Astrocyte (in vitro differentiated cells and primary cell): ENCODE data around the gene CDKN1C. TPM values are rescaled to one million over a fixed set of nuclear protein-coding genes. Genes with fewer than 3 reads are reported as not detected.

Experiments
- DNase-seq: peaks from one replicate; pipeline ENCODE4 v3.0.0-alpha.2; 2010; ENCODE audit warnings: low read depth
- FAIRE-seq: peaks from 2 replicates; lab custom pipeline; 2011; peaks lifted over from hg19 to GRCh38; lab: Jason Lieb, UNC
- H2AFZ ChIP-seq: 2 replicates; pipeline ENCODE4 v1.6.0; 2012; ENCODE audit warnings: low read depth, low read length, inconsistent platforms
- H3K27ac ChIP-seq: 2 replicates; pipeline ENCODE4 v1.5.1; 2011; ENCODE audit warnings: low read depth, low read length, inconsistent platforms
- H3K27me3 ChIP-seq: 2 replicates; pipeline ENCODE4 v1.6.0; 2011; ENCODE audit warnings: low read length, inconsistent platforms; ENCODE audit not compliant: insufficient read depth
- H3K36me3 ChIP-seq: 2 replicates; pipeline ENCODE4 v1.5.1; 2011; ENCODE audit warnings: low read length, inconsistent platforms; ENCODE audit not compliant: insufficient read depth
- H3K4me1 ChIP-seq: 2 replicates; pipeline ENCODE4 v1.5.1; 2011; ENCODE audit warnings: low read length, inconsistent platforms; ENCODE audit not compliant: insufficient read depth
- H3K4me2 ChIP-seq: 2 replicates; pipeline ENCODE4 v1.6.0; 2012; ENCODE audit warnings: low read length, inconsistent platforms
- H3K4me3 ChIP-seq: 2 replicates; pipeline ENCODE4 v1.5.1; 2011; ENCODE audit warnings: low read depth, mild to moderate bottlenecking, low read length, inconsistent platforms; ENCODE audit not compliant: insufficient read depth
- H3K79me2 ChIP-seq: 2 replicates; pipeline ENCODE4 v1.6.0; 2012; ENCODE audit warnings: mild to moderate bottlenecking, low read length, inconsistent platforms; ENCODE audit not compliant: insufficient read depth
- H3K9ac ChIP-seq: 2 replicates; pipeline ENCODE4 v1.6.0; 2012; ENCODE audit warnings: mild to moderate bottlenecking, low read length, inconsistent platforms
- H3K9me3 ChIP-seq: 2 replicates; pipeline ENCODE4 v1.5.1; 2012; ENCODE audit warnings: low read depth, mild to moderate bottlenecking, low read length, inconsistent platforms; ENCODE audit not compliant: insufficient read depth
- H4K20me1 ChIP-seq: 2 replicates; pipeline ENCODE4 v1.6.0; 2012; ENCODE audit warnings: low read length, inconsistent platforms; ENCODE audit not compliant: insufficient read depth
- H3K27ac Mint-ChIP-seq: one replicate; pipeline ENCODE4 v1.8.0; 2021; ENCODE audit warnings: mild to moderate bottlenecking, mixed read lengths; ENCODE audit not compliant: unreplicated experiment
- H3K27me3 Mint-ChIP-seq: one replicate; pipeline ENCODE4 v1.8.0; 2021; ENCODE audit warnings: low read depth, mixed read lengths; ENCODE audit not compliant: unreplicated experiment
- H3K36me3 Mint-ChIP-seq: one replicate; pipeline ENCODE4 v1.8.0; 2021; ENCODE audit warnings: low read depth, mixed read lengths; ENCODE audit not compliant: unreplicated experiment
- H3K4me1 Mint-ChIP-seq: one replicate; pipeline ENCODE4 v1.8.0; 2021; ENCODE audit warnings: low read depth, mixed read lengths; ENCODE audit not compliant: unreplicated experiment
- H3K4me3 Mint-ChIP-seq: one replicate; pipeline ENCODE4 v1.8.0; 2021; ENCODE audit warnings: mild to moderate bottlenecking, moderate library complexity, mixed read lengths; ENCODE audit not compliant: unreplicated experiment
- H3K9me3 Mint-ChIP-seq: one replicate; pipeline ENCODE4 v1.8.0; 2021; ENCODE audit warnings: mild to moderate bottlenecking, mixed read lengths; ENCODE audit not compliant: unreplicated experiment
- EZH2 ChIP-seq: IDR thresholded peaks from 2 replicates; pipeline ENCODE4 v1.6.1; 2012; ENCODE audit warnings: mild to moderate bottlenecking, low read length, inconsistent platforms; ENCODE audit not compliant: insufficient read depth
- total RNA-seq: library from RNA; stranded (reverse); gene quantifications from 2 replicates; pipeline ENCODE4 v1.2.1, GENCODE V29; 2021
- TF ChIP-seq, protein P1 (sequence below): IDR thresholded peaks from 2 replicates; pipeline ENCODE4 v1.5.1; 2011; ENCODE audit warnings: low read depth, mild to moderate bottlenecking, inconsistent platforms, low read length, moderate library complexity; ENCODE audit not compliant: insufficient read depth

Gene CDKN1C
- total RNA-seq, 1 donor from 2014 or later, result 7.5 TPM

DNA sequence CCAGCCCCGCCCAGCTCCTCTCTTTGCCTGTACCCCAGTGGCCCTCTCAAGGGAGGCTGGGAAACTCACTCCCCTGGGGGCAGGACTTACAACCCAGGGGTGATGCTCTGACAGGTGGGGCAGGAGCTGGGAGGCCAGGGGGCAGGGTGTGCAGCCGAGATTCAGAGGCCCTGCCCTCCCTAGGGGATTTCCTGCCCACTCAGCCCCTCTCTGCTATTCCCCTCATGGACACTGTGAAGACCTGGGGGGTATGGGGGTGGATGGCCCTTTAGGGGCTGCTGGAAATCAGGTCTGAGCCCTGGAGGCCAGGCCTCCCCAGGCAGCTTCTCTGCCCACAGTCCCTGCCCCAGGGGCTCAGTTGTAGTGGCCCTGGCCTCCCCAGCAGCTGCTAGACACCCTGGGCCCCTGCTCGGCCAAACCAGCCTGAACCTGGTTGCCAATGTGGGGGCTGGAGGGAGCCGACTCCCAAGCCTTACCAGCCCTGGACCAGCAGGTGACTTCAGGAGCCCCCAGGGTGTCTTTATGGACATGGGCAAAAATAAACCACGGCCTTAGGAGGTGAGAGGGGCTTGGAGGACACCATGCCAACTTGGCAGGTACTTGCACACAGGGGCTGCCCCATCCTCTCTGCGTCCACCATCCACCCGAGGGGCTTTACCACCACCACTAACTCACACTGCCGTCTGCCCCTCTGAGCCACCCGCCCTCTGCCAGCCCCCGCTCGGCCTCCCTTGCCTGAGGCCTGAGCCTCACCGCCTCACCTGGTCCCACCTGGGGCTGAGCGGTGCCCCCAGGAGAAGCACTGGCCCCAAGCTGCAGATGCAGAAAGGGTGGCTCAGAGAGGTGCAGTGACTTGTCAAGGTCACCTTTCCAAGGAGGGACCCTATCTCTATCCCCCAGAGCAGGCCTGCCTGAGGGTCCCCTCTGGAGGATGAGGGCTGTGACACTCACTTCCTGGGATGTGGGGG lies 46.5 kb upstream of the CDKN1C start:
- Histone ChIP-seq H3K79me2 (peaks cover 21% of the 10 kb centered on the region), H4K20me1 (peaks cover 18% of the 10 kb centered on the region), H3K36me3 (no peaks in the 10 kb centered on the region), H3K27me3 (no peaks in the 10 kb centered on the region), H2AFZ (no peak overlapping the region), H3K9me3 (no peaks in the 10 kb centered on the region), H3K27ac (no peak overlapping the region), H3K4me3 (no peak overlapping the region), H3K9ac (no peak overlapping the region), H3K4me1 (peaks cover 40% of the 10 kb centered on the region), H3K4me2 (peak overlapping the region; percentile 42)
- FAIRE-seq (no peak), DNase-seq (no peak)
- Mint-ChIP-seq H3K9me3 (no peaks in the 10 kb centered on the region), H3K36me3 (no peaks in the 10 kb centered on the region), H3K4me3 (no peak overlapping the region), H3K27me3 (no peaks in the 10 kb centered on the region), H3K4me1 (peaks cover 12% of the 10 kb centered on the region), H3K27ac (no peak overlapping the region)
- TF ChIP-seq, protein P1, sequence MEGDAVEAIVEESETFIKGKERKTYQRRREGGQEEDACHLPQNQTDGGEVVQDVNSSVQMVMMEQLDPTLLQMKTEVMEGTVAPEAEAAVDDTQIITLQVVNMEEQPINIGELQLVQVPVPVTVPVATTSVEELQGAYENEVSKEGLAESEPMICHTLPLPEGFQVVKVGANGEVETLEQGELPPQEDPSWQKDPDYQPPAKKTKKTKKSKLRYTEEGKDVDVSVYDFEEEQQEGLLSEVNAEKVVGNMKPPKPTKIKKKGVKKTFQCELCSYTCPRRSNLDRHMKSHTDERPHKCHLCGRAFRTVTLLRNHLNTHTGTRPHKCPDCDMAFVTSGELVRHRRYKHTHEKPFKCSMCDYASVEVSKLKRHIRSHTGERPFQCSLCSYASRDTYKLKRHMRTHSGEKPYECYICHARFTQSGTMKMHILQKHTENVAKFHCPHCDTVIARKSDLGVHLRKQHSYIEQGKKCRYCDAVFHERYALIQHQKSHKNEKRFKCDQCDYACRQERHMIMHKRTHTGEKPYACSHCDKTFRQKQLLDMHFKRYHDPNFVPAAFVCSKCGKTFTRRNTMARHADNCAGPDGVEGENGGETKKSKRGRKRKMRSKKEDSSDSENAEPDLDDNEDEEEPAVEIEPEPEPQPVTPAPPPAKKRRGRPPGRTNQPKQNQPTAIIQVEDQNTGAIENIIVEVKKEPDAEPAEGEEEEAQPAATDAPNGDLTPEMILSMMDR, result no peak
- no peak for TF ChIP-seq EZH2

DNA sequence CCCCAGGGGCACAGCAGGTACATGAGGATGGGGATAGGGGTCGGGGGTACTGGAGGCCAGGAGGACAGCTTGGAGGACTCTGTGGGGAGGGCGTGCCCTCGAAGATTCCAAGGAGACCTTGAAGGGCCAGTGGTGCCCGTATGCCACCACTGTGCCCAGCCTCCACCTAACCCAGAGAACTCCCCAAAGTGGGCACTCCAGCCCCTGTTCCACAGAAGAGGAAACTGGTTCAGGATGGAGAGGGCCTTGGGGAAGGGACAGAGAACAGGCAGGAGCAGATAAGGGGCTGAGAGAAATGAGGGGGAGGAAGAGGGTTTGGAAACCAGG lies 45.8 kb upstream of the CDKN1C start:
- no peaks in the 10 kb centered on the region for H3K9me3 Mint-ChIP-seq
- no peaks in the 10 kb centered on the region for H3K9me3 ChIP-seq
- H3K4me3 Mint-ChIP-seq, result no peak overlapping the region
- H2AFZ ChIP-seq, result no peak overlapping the region
- peaks cover 28% of the 10 kb centered on the region for H3K79me2 ChIP-seq
- H3K9ac ChIP-seq, result no peak overlapping the region
- no peaks in the 10 kb centered on the region for H3K36me3 ChIP-seq
- no peaks in the 10 kb centered on the region for H3K27me3 ChIP-seq
- no peaks in the 10 kb centered on the region for H3K36me3 Mint-ChIP-seq
- no peaks in the 10 kb centered on the region for H3K27me3 Mint-ChIP-seq
- TF ChIP-seq, protein P1, result no peak
- no peak for TF ChIP-seq EZH2
- H3K4me1 Mint-ChIP-seq, result peaks cover 12% of the 10 kb centered on the region
- H4K20me1 ChIP-seq, result peaks cover 25% of the 10 kb centered on the region
- no peak overlapping the region for H3K27ac ChIP-seq
- no peak for DNase-seq
- H3K27ac Mint-ChIP-seq, result peak overlapping the region; percentile 26
- FAIRE-seq, result no peak
- H3K4me2 ChIP-seq, result no peak overlapping the region
- peaks cover 45% of the 10 kb centered on the region for H3K4me1 ChIP-seq
- H3K4me3 ChIP-seq, result no peak overlapping the region
